Caco-2 (cell line): ENCODE data around the gene ZBTB5. TPM values are rescaled to one million over a fixed set of nuclear protein-coding genes. Genes with fewer than 3 reads are reported as not detected.

Experiments used
- BruUV-seq: library from RNA; stranded (reverse); fragments of 400-500 nt; replicated peaks from 2 replicates; lab custom pipeline; 2021; lab: Mats Ljungman, UMichigan
- CTCF ChIA-PET: fragments of 300-600 bp; sonication (Branson Sonifier 250); formaldehyde crosslinking; loops from one replicate; lab custom pipeline; 2022; ENCODE audit warnings: antibody characterized with exemption; lab: Charles Lee
- POLR2A ChIA-PET: fragments of 300-600 bp; sonication (Branson Sonifier 250); formaldehyde crosslinking; loops from one replicate; lab custom pipeline; 2022; ENCODE audit warnings: antibody characterized with exemption; lab: Charles Lee
- DNase-seq, 2 experiments: peaks; one replicate each; pipeline versions ENCODE4 v3.0.0 to v3.0.0-alpha.2; 2020 to 2022
- H3K27me3 ChIP-seq: replicated peaks from 2 replicates; pipeline ENCODE4 v1.6.0; 2011; ENCODE audit warnings: low read length; ENCODE audit not compliant: control insufficient read depth, insufficient read depth
- H3K36me3 ChIP-seq: 2 replicates; pipeline ENCODE4 v1.5.1; 2011; ENCODE audit warnings: low read length; ENCODE audit not compliant: control insufficient read depth, insufficient read depth
- H3K4me1 ChIP-seq: fragments of 250-450 bp; sonication (Bioruptor Pico); 2 replicates; pipeline ENCODE4 v1.5.1; 2020; ENCODE audit warnings: mild to moderate bottlenecking
- H3K4me3 ChIP-seq: 2 replicates; pipeline ENCODE4 v1.5.1; 2011; ENCODE audit warnings: low read depth, mild to moderate bottlenecking, control low read depth, low read length
- H3K9me3 ChIP-seq: fragments of 250-450 bp; sonication (Bioruptor Pico); 2 replicates; pipeline ENCODE4 v1.5.1; 2020; ENCODE audit warnings: mild to moderate bottlenecking, moderate library complexity
- H3K27ac Mint-ChIP-seq: one replicate; pipeline ENCODE4 v1.8.0; 2022; ENCODE audit warnings: mixed read lengths; ENCODE audit not compliant: unreplicated experiment
- H3K27me3 Mint-ChIP-seq: one replicate; pipeline ENCODE4 v1.8.0; 2022; ENCODE audit warnings: mixed read lengths; ENCODE audit not compliant: insufficient read depth, unreplicated experiment
- H3K36me3 Mint-ChIP-seq: one replicate; pipeline ENCODE4 v1.8.0; 2022; ENCODE audit warnings: mild to moderate bottlenecking, mixed read lengths; ENCODE audit not compliant: insufficient read depth, unreplicated experiment
- H3K4me1 Mint-ChIP-seq: one replicate; pipeline ENCODE4 v1.8.0; 2022; ENCODE audit warnings: low read depth, mixed read lengths; ENCODE audit not compliant: unreplicated experiment
- H3K4me3 Mint-ChIP-seq: one replicate; pipeline ENCODE4 v1.8.0; 2022; ENCODE audit warnings: mild to moderate bottlenecking, moderate library complexity, mixed read lengths; ENCODE audit not compliant: unreplicated experiment
- H3K9me3 Mint-ChIP-seq: one replicate; pipeline ENCODE4 v1.8.0; 2022; ENCODE audit warnings: mixed read lengths; ENCODE audit not compliant: unreplicated experiment
- intact Hi-C: fragments of 100-400 bp; cut with micrococcal nuclease; formaldehyde crosslinking; loops from one replicate; pipeline ENCODE4 v1.10.0; 2022; ENCODE audit not compliant: unreplicated experiment
- total RNA-seq: library from RNA; stranded (reverse); gene quantifications from 2 replicates; pipeline ENCODE4 v1.2.3, GENCODE V29; 2022
- TF ChIP-seq, protein P1 (sequence below), 2 experiments: fragments of 200-600 bp in 1 of 2; IDR thresholded peaks; 1 replicate in 1 of 2; 2 replicates in 1 of 2; pipeline versions ENCODE4 v1.5.1 to v1.8.0; 2011 to 2022; ENCODE audit warnings: antibody characterized with exemption in 1 of 2, control low read depth in 1 of 2, inconsistent platforms in 1 of 2, low read depth in 1 of 2, low read length in 1 of 2, mild to moderate bottlenecking in 1 of 2, moderate library complexity in 1 of 2; ENCODE audit not compliant: insufficient read depth in 1 of 2, severe bottlenecking in 1 of 2, unreplicated experiment in 1 of 2

ZBTB5 gene
- total RNA-seq, 1 experiment from 2014 or later = 13.2 TPM

DNA sequence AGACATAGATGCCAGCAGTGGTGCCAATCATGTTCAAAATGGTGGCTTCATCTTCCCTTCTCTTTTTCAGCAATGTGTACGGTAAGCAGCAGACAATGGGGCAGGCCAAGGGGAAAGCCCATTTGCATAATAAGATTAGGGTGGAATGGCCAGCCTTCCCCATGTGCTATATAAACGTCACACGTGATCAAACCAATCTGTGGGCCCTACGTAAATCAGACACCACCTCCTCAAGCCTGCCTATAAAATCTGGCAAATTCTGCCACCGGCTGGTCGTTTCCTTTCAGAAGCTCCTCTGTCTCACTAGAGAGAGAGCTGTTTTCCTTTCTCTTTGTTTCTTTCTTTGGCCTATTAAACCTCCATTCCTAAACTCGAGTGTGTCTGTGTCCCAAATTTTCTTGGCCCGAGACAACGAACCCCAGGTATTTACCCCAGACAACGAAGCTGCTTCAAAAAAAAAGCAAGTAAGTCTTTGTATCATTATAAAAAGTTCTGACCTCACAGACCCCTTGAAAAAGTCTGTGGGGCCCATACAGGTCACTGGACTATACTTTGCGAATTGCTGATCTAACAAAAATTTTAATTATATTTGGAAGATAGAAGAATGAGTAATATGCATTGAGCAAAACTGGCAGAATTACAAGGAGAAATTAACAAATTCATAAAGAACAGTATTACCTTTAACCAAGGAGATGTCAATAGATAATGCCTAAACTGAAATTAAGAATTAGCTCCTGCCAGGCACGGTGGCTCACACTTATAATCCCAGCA, 15.2 kb downstream of the ZBTB5 start:
- H3K9me3 Mint-ChIP-seq = no peaks in the 10 kb centered on the region
- H3K4me1 ChIP-seq = peaks cover 13% of the 10 kb centered on the region; the same call in 1 of the 2 replicates
- H3K4me3 ChIP-seq = no peak overlapping the region
- H3K36me3 ChIP-seq = no peaks in the 10 kb centered on the region
- BruUV-seq = no TSS peak
- no peaks in the 10 kb centered on the region for H3K9me3 ChIP-seq
- H3K27ac Mint-ChIP-seq = no peak overlapping the region
- TF ChIP-seq, protein P1, sequence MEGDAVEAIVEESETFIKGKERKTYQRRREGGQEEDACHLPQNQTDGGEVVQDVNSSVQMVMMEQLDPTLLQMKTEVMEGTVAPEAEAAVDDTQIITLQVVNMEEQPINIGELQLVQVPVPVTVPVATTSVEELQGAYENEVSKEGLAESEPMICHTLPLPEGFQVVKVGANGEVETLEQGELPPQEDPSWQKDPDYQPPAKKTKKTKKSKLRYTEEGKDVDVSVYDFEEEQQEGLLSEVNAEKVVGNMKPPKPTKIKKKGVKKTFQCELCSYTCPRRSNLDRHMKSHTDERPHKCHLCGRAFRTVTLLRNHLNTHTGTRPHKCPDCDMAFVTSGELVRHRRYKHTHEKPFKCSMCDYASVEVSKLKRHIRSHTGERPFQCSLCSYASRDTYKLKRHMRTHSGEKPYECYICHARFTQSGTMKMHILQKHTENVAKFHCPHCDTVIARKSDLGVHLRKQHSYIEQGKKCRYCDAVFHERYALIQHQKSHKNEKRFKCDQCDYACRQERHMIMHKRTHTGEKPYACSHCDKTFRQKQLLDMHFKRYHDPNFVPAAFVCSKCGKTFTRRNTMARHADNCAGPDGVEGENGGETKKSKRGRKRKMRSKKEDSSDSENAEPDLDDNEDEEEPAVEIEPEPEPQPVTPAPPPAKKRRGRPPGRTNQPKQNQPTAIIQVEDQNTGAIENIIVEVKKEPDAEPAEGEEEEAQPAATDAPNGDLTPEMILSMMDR (IDR thresholded peaks at IDR 0.05; ENCODE audit: insufficient read depth in 1 of 2, low read depth in 1 of 2, low read length in 1 of 2, severe bottlenecking in 1 of 2, unreplicated experiment in 1 of 2) = no peak
- H3K36me3 Mint-ChIP-seq = peaks cover 6% of the 10 kb centered on the region
- intact Hi-C loops = no loop called here
- CTCF ChIA-PET = no interaction called here
- H3K27me3 Mint-ChIP-seq = no peaks in the 10 kb centered on the region
- H3K27me3 ChIP-seq = no peaks in the 10 kb centered on the region
- H3K4me3 Mint-ChIP-seq = no peak overlapping the region
- DNase-seq = no peak
- POLR2A ChIA-PET = interaction anchor here (0.9 kb wide), 1 partner anchor 15 kb away, joined by 6 read pairs; the partner anchor contains the start of gene ZBTB5
- H3K4me1 Mint-ChIP-seq = peaks cover 11% of the 10 kb centered on the region

DNA sequence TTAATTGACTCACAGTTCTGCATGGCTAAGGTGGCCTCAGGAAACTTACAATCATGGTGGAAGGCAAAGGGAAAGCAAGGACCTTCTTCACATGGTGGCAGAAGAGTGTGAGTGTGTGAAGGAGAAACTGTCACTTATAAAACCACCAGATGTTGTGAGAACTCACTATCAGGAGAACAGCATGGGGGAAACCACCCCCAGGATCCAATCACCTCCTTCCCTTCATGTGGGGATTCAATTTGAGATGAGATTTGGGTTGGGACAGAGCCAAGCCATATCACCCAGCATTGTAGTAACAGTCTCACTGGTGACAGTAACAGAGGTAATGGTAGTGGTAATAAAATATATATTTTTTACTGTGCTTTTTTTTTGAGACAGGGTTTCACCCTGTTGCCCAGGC, 18.1 kb downstream of the ZBTB5 start:
- ChIA-PET POLR2A (no interaction called here), CTCF (no interaction called here)
- Histone ChIP-seq H3K9me3 (no peaks in the 10 kb centered on the region), H3K27me3 (no peaks in the 10 kb centered on the region), H3K4me3 (no peak overlapping the region), H3K4me1 (peaks cover 13% of the 10 kb centered on the region), H3K36me3 (0 out of 2 replicates have a peak, but pooled peaks cover under 1% of the 10 kb centered on the region)
- no peak overlapping the region for H3K27ac Mint-ChIP-seq
- peaks cover 19% of the 10 kb centered on the region for H3K36me3 Mint-ChIP-seq
- no peaks in the 10 kb centered on the region for H3K9me3 Mint-ChIP-seq
- no TSS peak for BruUV-seq
- H3K27me3 Mint-ChIP-seq = no peaks in the 10 kb centered on the region
- no peak for DNase-seq
- peaks cover 10% of the 10 kb centered on the region for H3K4me1 Mint-ChIP-seq
- H3K4me3 Mint-ChIP-seq = no peak overlapping the region
- intact Hi-C loops = no loop called here
- TF ChIP-seq, protein P1 (IDR thresholded peaks at IDR 0.05; ENCODE audit: insufficient read depth in 1 of 2, low read depth in 1 of 2, low read length in 1 of 2, severe bottlenecking in 1 of 2, unreplicated experiment in 1 of 2) = no peak

DNA sequence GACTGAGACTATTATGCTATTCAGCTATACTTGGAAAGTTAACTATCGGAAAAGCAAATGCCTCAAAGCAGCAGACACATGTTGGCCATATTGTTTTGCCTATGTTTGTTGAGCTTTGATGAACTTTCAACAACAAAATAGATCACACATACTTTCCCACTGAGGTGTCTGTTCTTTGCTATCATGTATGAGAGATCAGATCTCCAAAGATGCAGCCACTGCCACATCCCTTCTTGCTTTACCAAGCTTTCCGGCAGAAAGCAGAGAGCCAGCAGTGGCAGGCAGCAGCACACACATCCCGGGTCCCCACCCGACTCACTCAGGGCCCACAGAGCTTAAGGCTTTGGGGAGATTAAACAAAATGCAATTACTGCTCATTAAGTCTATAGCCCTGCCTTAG, 18.8 kb downstream of the ZBTB5 start:
- Mint-ChIP-seq H3K4me3 (no peak overlapping the region), H3K4me1 (peaks cover 10% of the 10 kb centered on the region), H3K36me3 (peaks cover 26% of the 10 kb centered on the region), H3K9me3 (no peaks in the 10 kb centered on the region), H3K27ac (no peak overlapping the region), H3K27me3 (no peaks in the 10 kb centered on the region)
- POLR2A ChIA-PET = no interaction called here
- Histone ChIP-seq H3K9me3 (no peaks in the 10 kb centered on the region), H3K4me3 (no peak overlapping the region), H3K4me1 (peaks cover 13% of the 10 kb centered on the region), H3K27me3 (no peaks in the 10 kb centered on the region), H3K36me3 (0 out of 2 replicates have a peak, but pooled peaks cover 2% of the 10 kb centered on the region)
- intact Hi-C loops = no loop called here
- BruUV-seq = no TSS peak
- DNase-seq = no peak
- CTCF ChIA-PET = no interaction called here
- TF ChIP-seq, protein P1 (IDR thresholded peaks at IDR 0.05; ENCODE audit: insufficient read depth in 1 of 2, low read depth in 1 of 2, low read length in 1 of 2, severe bottlenecking in 1 of 2, unreplicated experiment in 1 of 2) = no peak
